Neutrophil (primary cell): ENCODE results near the gene NUP210.

ENCODE experiments used
- H3K27ac ChIP-seq: fragments of 200-600 bp; sonication (generic); 2 replicates; pipeline ENCODE4 v1.5.1; 2016; ENCODE audit warnings: mild to moderate bottlenecking, moderate library complexity
- H3K27me3 ChIP-seq: fragments of 200-600 bp; sonication (generic); 2 replicates; pipeline ENCODE4 v1.6.0; 2016; ENCODE audit warnings: mild to moderate bottlenecking
- H3K36me3 ChIP-seq: fragments of 200-600 bp; sonication (generic); 2 replicates; pipeline ENCODE4 v1.5.1; 2017
- H3K4me1 ChIP-seq, 2 experiments: fragments of 200-600 bp in 1 of 2; sonication (generic) in 1 of 2; 1 replicate in 1 of 2; 2 replicates in 1 of 2; pipeline versions ENCODE4 v1.5.1 to v1.6.1; 2013 to 2016; ENCODE audit warnings: low read depth in 1 of 2, low read length in 1 of 2, mild to moderate bottlenecking in 1 of 2, moderate library complexity in 1 of 2; ENCODE audit not compliant: control insufficient read depth in 1 of 2, insufficient read depth in 1 of 2
- H3K4me3 ChIP-seq, 2 experiments: fragments of 200-600 bp in 1 of 2; sonication (generic) in 1 of 2; 1 replicate in 1 of 2; 2 replicates in 1 of 2; pipeline ENCODE4 v1.5.1; 2013 to 2016; ENCODE audit warnings: low read depth in 1 of 2, low read length in 1 of 2, mild to moderate bottlenecking in 1 of 2, moderate library complexity in 1 of 2
- H3K9me3 ChIP-seq: fragments of 200-600 bp; sonication (generic); 2 replicates; pipeline ENCODE4 v1.5.1; 2016
- CTCF ChIP-seq: fragments of 200-600 bp; sonication (generic); IDR thresholded peaks from 2 replicates; pipeline ENCODE4 v1.5.1; 2016; ENCODE audit warnings: antibody characterized with exemption

The NUP210 gene

DNA sequence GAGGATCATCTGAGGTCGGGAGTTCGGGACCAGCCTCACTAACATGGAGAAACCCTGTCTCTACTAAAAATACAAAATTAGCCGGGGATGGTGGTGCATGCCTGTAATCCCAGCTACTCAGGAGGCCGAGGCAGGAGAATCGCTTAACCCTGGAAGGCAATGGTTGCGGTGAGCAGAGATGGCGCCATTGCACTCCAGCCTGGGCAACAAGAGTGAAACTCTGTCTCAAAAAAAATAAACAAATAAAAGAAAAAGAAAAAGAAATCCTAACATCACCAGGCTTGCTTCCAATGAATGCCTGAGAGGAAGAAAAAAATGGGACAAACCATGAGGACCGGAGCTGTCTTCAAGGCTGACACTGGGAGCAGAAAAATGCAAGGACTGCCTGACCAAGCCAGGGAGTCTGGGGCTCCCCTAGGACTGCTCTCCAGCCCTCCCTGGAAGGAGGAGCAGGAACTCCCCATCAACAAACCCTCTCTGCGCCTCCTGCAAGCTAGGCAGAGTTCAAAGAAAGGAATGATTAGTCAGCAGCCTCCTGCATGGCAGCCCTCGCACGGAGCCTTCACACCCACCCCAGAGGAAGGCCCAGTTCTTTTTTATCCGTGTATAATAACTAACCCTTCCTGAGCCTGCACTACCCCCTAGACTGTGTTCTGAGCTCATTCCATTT is 55.4 kb downstream of the NUP210 start:
- peaks cover 85% of the 10 kb centered on the region for H3K36me3 ChIP-seq
- TF ChIP-seq CTCF: no peak
- no peak overlapping the region for H3K27ac ChIP-seq
- H3K4me1 ChIP-seq: no peaks in the 10 kb centered on the region
- H3K4me3 ChIP-seq: no peak overlapping the region
- no peaks in the 10 kb centered on the region for H3K27me3 ChIP-seq
- H3K9me3 ChIP-seq: no peaks in the 10 kb centered on the region

DNA sequence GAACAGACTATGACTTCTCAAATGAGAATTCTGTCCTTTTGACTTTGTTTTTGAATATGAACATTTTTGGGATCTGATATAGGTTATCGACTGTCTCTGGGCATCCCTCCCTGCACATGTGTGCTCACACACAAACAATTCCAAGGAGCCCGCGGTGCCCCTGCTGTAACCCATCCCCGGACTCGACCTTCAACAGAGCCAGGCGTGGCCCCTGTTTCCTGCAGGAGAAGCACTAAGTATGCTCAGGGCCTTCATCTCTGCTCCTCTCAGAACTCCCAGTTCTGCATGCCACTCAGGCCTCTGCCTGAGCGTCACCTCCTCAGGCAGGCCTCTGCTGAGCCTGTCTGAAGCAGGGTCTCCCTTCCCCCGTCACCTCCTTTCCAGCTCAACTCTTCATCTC is 57.6 kb downstream of the NUP210 start:
- H3K4me1 ChIP-seq: no peaks in the 10 kb centered on the region
- H3K27me3 ChIP-seq: no peaks in the 10 kb centered on the region
- TF ChIP-seq CTCF: no peak
- H3K9me3 ChIP-seq: no peaks in the 10 kb centered on the region
- H3K27ac ChIP-seq: no peak overlapping the region
- peaks cover 92% of the 10 kb centered on the region for H3K36me3 ChIP-seq
- no peak overlapping the region for H3K4me3 ChIP-seq

DNA sequence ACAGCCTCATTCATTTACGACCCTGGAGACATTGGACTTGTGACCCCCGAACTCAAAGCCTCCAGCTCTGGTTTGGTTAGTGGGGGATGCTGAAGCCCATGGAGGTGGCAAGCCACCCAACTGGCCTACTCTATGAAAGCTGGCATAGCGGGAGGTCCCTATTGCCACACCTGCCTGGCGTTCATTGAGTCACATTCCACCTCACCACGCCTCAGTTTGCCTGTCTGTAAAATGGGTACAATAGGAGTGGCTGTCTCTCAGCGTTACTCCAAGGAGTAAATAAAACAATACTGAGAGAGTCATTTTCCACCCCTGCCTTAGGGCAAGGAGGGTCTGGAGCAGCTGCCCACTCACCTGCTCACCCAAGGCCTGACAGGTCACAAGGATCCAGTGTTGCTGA is 60.2 kb downstream of the NUP210 start:
- peaks cover 98% of the 10 kb centered on the region for H3K36me3 ChIP-seq
- no peaks in the 10 kb centered on the region for H3K4me1 ChIP-seq
- no peaks in the 10 kb centered on the region for H3K9me3 ChIP-seq
- H3K4me3 ChIP-seq: no peak overlapping the region
- H3K27me3 ChIP-seq: no peaks in the 10 kb centered on the region
- no peak for TF ChIP-seq CTCF
- H3K27ac ChIP-seq: no peak overlapping the region

DNA sequence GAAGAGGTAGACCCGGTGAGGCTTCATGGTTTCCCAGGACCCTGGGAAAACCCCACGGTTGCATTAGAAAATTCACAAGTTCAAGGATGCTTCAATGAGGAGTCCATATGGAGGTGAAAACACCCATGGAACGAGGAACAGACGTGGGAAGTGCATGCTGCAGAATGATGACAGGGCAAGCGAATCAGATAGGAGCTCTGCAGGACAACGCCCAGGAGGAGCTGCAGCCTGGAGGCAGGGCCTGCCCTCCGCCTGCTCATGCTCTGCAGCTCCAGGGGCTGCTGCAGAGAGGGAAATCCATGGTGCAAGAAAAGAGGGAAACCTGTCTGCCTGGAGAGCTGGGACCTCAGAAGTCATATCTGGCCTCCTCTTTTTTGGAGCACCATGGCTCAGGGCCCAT is 61.5 kb downstream of the NUP210 start:
- no peak for TF ChIP-seq CTCF
- H3K27me3 ChIP-seq: no peaks in the 10 kb centered on the region
- no peaks in the 10 kb centered on the region for H3K9me3 ChIP-seq
- peaks cover 99% of the 10 kb centered on the region for H3K36me3 ChIP-seq
- H3K27ac ChIP-seq: no peak overlapping the region
- H3K4me3 ChIP-seq: no peak overlapping the region
- H3K4me1 ChIP-seq: no peaks in the 10 kb centered on the region

DNA sequence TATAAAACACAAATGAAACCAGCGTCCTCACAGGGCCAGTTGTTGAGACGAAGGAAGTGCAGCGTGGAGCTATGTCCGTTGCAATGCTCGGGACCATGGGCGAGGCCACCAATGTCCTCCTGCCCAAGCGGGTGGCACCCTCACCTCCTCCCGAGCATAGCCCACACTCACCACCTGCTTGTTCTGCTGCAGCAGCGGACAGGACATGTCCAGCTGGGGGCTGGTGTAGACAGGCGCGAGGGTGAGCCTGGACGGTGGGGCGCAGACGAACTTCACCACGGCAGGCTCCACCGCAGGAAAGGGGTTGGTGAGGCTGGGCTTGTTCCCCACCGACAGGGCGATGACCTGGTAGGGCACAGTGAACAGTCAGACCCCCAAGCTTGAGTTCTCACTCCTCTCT is 62.1 kb downstream of the NUP210 start:
- H3K4me1 ChIP-seq: no peaks in the 10 kb centered on the region
- H3K27me3 ChIP-seq: no peaks in the 10 kb centered on the region
- no peaks in the 10 kb centered on the region for H3K9me3 ChIP-seq
- no peak overlapping the region for H3K27ac ChIP-seq
- no peak overlapping the region for H3K4me3 ChIP-seq
- peaks cover 99% of the 10 kb centered on the region for H3K36me3 ChIP-seq
- TF ChIP-seq CTCF: no peak
